Epithelial cell of esophagus (primary cell): ENCODE measurements around the gene BDNF.

Experiments used
- DNase-seq: peaks from one replicate; pipeline ENCODE4 v3.0.0; 2010; ENCODE audit warnings: low read depth
- H3K4me3 ChIP-seq: 2 replicates; pipeline ENCODE4 v1.5.1; 2011; ENCODE audit warnings: mild to moderate bottlenecking, low read length, control low read depth
- CTCF ChIP-seq: IDR thresholded peaks from 2 replicates; pipeline ENCODE4 v1.5.1; 2011; ENCODE audit warnings: low read depth, mild to moderate bottlenecking, low read length, control low read depth, inconsistent platforms; ENCODE audit not compliant: insufficient read depth; ENCODE audit errors: missing control alignments

BDNF gene

GRCh38 chr11:27619039-27619574, 81.1 kb downstream of the BDNF start:
- no peak for TF ChIP-seq CTCF
- DNase-seq, result no peak
- H3K4me3 ChIP-seq, result no peak overlapping the region

DNA sequence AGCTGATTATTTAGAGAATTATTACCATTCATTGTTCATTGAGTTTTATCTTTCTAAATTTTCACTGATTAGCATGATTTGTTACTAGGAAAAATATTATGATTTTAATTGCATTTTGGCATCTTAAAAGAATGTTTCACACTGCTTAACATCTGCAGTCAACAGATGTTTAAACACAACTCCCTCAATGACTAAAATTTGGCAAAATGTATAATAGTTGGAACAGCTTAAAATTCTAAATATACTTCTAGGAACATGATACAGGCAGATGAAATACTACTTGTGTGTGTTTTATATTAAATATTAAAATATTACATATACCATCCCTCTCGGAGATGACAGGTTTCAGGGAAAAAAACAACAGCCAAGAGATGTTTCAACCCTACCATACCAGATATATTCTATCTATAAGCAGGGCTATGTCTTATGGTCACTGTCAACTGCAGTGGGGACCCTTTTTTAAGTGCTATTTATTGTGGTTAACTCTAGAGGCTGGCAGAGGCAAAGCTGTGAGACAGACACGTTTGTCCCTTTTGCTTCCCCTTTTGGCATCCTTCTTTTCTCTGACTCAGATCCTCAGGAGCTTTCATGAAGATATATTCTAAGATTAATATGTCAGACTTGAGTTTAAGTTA, 81.9 kb downstream of the BDNF start:
- TF ChIP-seq CTCF, result no peak
- no peak for DNase-seq
- no peak overlapping the region for H3K4me3 ChIP-seq

- no peak for TF ChIP-seq CTCF
- H3K4me3 ChIP-seq, result no peak overlapping the region
- DNase-seq, result no peak
Measured at GRCh38 chr11:27616711-27617110, 83.5 kb downstream of the BDNF start.

GRCh38 chr11:27615833-27616232, 84.4 kb downstream of the BDNF start:
- TF ChIP-seq CTCF, result no peak

DNA sequence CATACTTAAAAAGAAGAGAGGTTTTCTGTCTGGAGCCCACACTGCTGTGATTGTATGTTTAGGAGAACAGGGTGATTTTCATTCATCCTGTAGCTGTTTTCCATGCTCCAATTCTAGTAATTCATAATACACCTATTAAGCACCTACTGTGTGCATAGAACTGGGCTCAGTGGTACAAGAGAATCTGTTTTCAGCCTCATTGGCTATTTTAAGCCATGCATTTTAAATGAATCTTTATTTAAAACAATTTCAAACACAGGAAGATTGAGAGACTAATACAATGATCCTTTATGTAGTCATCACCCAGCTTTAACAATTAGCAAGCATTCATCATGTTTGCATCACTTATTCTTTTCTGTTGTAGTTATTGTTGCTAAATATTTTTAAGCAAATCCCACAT, 86.2 kb downstream of the BDNF start:
- DNase-seq, result no peak
- no peak overlapping the region for H3K4me3 ChIP-seq
- TF ChIP-seq CTCF, result no peak

More at GRCh38 chr11:27615833-27616232, 84.4 kb downstream of the BDNF start:
- DNase-seq, result no peak
- H3K4me3 ChIP-seq, result no peak overlapping the region

GRCh38 chr11:27612932-27613880, 87.0 kb downstream of the BDNF start:
- H3K4me3 ChIP-seq, result no peak overlapping the region

More at GRCh38 chr11:27612932-27613880, 87.0 kb downstream of the BDNF start:
- peak; percentile 45 for DNase-seq
- TF ChIP-seq CTCF, result no peak
